HG03025 (cell line): Measurements from ENCODE around the gene TMOD2.

Experiments used
- ATAC-seq: cut with Tn5 transposase; IDR thresholded peaks from one replicate; pipeline ENCODE4 v1.9.1; 2021; ENCODE audit warnings: mild to moderate bottlenecking, moderate library complexity; ENCODE audit not compliant: unreplicated experiment, low FRiP score

TMOD2 gene

GRCh38 chr15:51750792-51751696 is at the start of gene TMOD2:
TMOD2 (plus strand) TSS chr15:51751597; CDS start chr15:51766442, 14,845 bp downstream.
- peak; percentile 57 for ATAC-seq

DNA sequence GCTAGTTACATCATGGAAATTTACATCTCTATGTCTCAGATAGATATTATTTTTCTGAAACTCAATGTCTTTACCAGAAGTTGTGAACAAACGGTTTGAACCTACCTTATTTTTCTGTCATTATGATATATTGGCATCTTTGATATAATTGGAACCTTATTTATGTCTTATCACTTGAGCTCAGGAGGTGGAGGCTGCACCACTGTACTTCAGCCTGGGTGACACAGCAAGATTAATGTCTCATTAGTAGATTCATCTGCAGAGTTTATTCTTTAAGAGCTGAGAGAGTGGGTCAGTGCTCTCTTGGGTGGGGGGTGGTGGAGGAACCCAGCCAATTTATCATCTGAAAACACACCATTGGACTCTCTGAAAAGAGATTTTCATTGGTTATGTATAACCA is 48.7 kb upstream of the TMOD2 start:
- ATAC-seq: no peak

- no peak for ATAC-seq
These were observed 45.1 kb upstream of the TMOD2 start for GRCh38 chr15:51706291-51706690.

GRCh38 chr15:51706926-51707608 is 44.3 kb upstream of the TMOD2 start:
- ATAC-seq: no peak

- ATAC-seq: no peak
These were observed 43.4 kb upstream of the TMOD2 start for GRCh38 chr15:51708013-51708412.

- ATAC-seq: no peak
These were observed 42.4 kb upstream of the TMOD2 start for GRCh38 chr15:51709031-51709430.

DNA sequence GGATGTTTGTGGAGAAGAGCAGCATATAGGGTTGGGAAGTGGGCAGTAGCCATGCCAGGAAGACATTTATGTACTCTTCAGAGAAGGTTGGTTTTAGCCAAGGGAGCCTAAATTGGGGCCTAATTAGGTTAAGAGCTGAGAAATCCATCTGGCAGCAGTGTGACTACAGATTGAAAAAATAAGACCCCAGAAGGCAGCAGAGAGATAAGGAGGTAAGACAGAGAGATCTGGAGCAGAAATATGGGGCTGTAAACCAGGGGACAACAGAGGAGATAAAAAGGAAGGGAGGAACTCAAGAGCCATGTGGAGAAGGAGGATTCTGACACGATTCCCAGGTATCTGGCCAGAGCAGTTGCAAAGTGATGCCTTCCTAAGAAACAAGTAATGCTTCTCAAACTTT is 37.2 kb upstream of the TMOD2 start:
- no peak for ATAC-seq

- no peak for ATAC-seq
These were observed 36.5 kb upstream of the TMOD2 start for GRCh38 chr15:51714911-51715310.

DNA sequence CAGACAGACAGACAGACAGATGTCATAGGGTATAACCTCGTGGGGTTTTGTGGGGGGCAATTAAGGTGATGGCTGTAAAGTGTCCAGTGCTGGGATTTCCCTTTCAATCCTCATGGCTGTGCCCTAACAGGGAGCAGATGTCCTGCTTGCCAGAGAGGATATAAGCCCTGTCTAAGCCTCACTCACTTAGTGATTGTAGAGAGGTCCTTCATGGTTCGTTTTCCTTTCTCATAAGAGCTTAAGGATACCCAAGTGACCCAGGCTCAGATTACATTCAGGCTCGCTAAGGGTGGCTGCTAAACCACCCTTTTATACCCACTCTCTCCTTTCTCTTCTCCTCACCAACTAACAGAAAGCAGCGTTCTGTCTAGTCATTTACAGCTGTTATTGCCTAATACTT is 33.2 kb upstream of the TMOD2 start:
- ATAC-seq: no peak

GRCh38 chr15:51718746-51719145 is 32.7 kb upstream of the TMOD2 start:
- no peak for ATAC-seq

DNA sequence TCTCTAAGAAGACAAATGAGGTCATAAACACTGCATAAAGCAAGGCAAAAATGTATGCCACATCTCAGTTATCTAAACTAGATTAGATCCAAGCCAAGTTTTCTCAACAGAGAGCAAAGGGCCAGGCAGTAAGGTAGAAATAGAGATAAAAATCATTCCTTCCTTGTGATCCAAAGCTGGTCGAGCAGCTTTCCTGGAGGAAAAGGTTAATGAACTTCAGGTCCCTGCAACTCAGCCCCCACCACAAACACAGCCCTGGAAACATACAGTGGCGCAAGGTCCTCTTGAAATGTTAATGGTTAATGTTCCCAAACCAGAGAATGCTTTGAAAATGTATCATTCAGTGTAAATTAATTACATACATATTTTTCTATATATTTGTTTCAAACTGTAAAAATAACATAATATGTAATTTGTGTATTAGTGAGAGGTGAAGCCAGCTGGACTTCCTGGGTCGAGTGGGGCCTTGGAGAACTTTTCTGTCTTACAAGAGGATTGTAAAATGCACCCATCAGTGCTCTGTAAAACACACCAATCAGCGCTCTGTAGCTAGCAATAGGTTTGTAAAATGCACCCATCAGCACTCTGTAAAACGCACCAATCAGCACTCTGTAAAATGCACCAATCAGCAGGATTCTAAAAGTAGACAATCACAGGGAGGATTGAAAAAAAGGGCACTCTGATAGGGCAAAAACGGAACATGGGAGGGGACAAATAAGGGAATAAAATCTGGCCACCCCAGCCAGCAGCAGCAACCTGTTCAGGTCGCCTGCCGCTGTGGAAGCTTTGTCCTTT is 31.0 kb upstream of the TMOD2 start:
- no peak for ATAC-seq

DNA sequence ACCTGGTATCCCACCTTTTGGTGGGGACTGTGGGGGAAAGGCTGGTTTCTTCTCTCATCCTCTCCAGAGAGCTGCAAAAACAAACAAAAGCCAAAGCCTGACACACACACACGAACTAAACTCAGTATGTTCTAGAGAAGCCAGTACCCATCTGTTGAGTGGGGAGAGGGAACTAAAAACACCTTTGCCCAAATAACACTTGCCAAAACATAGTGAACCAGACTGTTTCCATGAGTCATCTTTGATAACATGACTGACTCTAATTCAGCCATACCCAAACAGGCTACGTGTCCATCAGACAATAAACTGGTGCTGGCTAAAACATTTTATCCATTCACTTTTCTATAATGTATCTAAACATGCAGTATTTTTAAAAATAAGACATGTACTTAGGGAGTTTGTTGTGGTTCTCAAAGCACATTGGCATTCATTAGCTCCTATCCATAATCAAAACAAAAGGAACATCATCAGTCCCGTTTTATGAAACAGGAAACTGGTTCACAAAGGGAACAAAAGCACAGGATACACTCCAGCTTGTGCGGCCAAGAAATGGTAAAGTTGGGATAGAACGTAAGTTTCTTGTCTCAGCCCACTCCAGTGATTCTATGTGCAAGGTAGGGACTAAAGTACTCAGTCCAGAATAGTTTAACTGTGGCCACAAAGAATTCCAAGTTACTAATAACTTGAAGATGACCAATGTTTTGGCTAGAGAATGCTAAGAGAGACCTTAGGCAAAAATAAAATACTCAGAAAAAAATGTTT is 30.0 kb upstream of the TMOD2 start:
- ATAC-seq: no peak

GRCh38 chr15:51724199-51724598 is 27.2 kb upstream of the TMOD2 start:
- no peak for ATAC-seq

DNA sequence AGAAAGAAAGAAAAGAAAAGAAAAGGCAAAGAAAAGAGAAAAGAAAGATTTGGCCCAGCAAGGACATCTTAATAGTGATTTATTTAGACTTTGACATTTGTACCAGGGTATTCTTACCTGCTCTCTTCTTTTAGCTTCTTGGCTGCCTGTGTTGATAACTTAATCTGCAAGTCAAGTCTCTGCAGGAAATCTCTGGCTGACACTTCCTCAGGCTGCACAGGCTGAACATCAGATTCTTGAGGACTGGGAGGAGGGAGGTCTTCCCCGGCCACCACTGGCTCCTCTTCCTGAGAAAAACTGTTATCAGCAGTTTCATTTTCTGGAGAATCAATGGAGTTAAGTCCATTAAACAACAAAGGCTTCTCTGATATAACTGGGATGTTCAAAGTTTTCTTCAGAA is 26.7 kb upstream of the TMOD2 start:
- ATAC-seq: no peak

DNA sequence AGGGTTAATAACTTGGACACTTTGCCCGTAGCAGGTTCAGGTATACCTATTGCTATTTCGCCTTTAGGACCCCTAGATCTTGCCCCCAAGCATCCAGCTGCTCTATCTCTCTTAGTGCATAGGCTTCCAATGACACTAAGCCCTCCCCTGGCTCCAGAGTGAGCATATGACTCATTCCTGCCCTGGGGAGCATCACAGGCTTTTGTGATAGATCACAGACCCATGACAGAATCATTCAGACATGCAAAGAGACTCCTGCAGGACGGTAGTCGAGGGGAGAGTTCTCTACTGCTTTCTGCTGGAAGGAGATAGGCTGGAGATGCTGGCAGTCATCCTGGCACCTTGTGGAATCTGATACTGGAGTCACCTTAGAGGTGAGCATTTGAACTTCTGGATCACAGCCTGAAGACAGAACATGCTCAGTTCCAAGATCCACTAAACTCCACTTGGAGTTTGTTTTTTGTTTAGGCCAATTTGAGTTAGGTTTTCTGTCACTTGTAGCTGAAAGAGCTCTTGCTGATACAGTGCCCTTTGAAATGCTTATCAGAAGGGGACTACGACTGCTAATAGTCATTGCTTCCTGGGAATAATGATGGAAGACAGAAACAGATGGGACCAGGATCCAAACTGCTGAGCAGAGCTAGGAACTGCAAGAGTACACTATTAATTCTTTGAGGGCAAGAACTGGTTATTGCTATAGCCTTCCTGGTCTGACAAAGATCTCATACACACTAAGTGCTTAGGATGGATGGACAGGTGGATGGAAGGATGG is 24.9 kb upstream of the TMOD2 start:
- ATAC-seq: peak; percentile 74

GRCh38 chr15:51727141-51727897 is 24.1 kb upstream of the TMOD2 start:
- ATAC-seq: no peak

DNA sequence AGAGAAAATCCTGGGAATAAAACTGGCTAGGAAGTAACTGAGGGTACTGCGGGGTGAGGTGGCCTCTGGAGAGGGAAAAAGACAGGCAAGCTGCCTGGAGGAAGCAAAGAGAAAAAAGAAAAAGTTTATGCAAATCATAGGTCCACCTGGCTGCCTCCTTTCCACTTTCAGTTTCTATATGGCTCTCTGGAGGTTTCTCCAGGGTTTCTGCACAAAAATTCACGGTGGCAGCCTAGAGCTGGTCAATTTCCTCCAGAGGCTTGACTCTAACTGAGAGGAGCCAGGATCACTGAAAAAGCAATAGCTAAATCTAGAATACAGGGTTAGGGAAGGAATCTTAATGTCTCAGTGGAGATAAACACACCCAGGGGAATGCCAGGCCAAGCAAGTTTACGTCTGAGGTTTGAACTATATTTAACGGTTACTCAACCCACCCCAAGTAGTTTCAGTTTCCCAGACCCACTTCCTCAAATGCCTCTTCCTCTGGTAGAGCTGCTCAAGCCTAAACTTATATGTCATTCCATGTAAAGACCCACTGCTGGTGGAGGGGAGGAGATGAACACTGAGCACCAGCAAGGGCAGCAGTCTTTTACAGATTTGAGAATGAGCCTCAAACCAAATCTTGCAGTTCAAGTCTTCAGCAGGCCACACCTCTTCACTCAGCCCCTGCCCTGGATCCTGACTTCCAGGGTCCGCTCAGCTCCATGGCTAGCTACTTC is 19.7 kb upstream of the TMOD2 start:
- ATAC-seq: peak; percentile 65

GRCh38 chr15:51732646-51733045 is 18.8 kb upstream of the TMOD2 start:
- no peak for ATAC-seq
